HAP-1 (cell line): Measurements from ENCODE around the gene ACTN1.

Experiments used
- DNase-seq, 2 experiments: peaks; one replicate each; pipeline ENCODE4 v3.0.0-alpha.2; 2016 to 2020; ENCODE audit warnings: low spot score in 2 of 2
- H3K27me3 ChIP-seq: fragments of 250-450 bp; sonication (Bioruptor Pico); 2 replicates; pipeline ENCODE4 v1.5.1; 2020; ENCODE audit warnings: low read depth, mild to moderate bottlenecking, moderate library complexity
- H3K36me3 ChIP-seq: fragments of 250-450 bp; sonication (Bioruptor Pico); replicated peaks from 2 replicates; pipeline ENCODE4 v1.5.1; 2020; ENCODE audit warnings: mild to moderate bottlenecking
- H3K4me1 ChIP-seq: fragments of 250-450 bp; sonication (Bioruptor Pico); 2 replicates; pipeline ENCODE4 v1.5.1; 2020; ENCODE audit warnings: mild to moderate bottlenecking
- H3K4me3 ChIP-seq: fragments of 250-450 bp; sonication (Bioruptor Pico); 2 replicates; pipeline ENCODE4 v1.5.1; 2020; ENCODE audit warnings: mild to moderate bottlenecking, moderate library complexity
- H3K9me3 ChIP-seq: fragments of 250-450 bp; sonication (Bioruptor Pico); 2 replicates; pipeline ENCODE4 v1.5.1; 2020; ENCODE audit warnings: mild to moderate bottlenecking, moderate library complexity
- in situ Hi-C: fragments of 300-500 bp; cut with MboI; formaldehyde crosslinking; loops from 3 replicates; pipeline ENCODE4 v1.14.3; 2020; ENCODE audit warnings: low sequenced_read_pairs, inconsistent platforms, mixed read lengths

Gene ACTN1

GRCh38 chr14:68891851-68892660 lies 87.0 kb downstream of the ACTN1 start:
- H3K9me3 ChIP-seq: no peaks in the 10 kb centered on the region
- no peaks in the 10 kb centered on the region for H3K27me3 ChIP-seq
- no peaks in the 10 kb centered on the region for H3K4me1 ChIP-seq
- in situ Hi-C loops: no loop called here
- H3K36me3 ChIP-seq: peaks cover 56% of the 10 kb centered on the region
- H3K4me3 ChIP-seq: no peak overlapping the region
- no peak for DNase-seq

- Histone ChIP-seq H3K36me3 (peaks cover 54% of the 10 kb centered on the region), H3K4me1 (no peaks in the 10 kb centered on the region), H3K9me3 (no peaks in the 10 kb centered on the region), H3K4me3 (no peak overlapping the region), H3K27me3 (no peaks in the 10 kb centered on the region)
- in situ Hi-C loops: no loop called here
- DNase-seq: no peak
Observed at GRCh38 chr14:68890173-68890931, 88.8 kb downstream of the ACTN1 start.

GRCh38 chr14:68888883-68889282 lies 90.2 kb downstream of the ACTN1 start:
- H3K36me3 ChIP-seq: peaks cover 58% of the 10 kb centered on the region
- no peaks in the 10 kb centered on the region for H3K4me1 ChIP-seq

GRCh38 chr14:68888025-68888850 lies 90.9 kb downstream of the ACTN1 start:
- Histone ChIP-seq H3K4me3 (no peak overlapping the region), H3K36me3 (peaks cover 61% of the 10 kb centered on the region), H3K27me3 (no peaks in the 10 kb centered on the region), H3K4me1 (no peaks in the 10 kb centered on the region), H3K9me3 (no peaks in the 10 kb centered on the region)
- in situ Hi-C loops: no loop called here
- no peak for DNase-seq

More at GRCh38 chr14:68888883-68889282, 90.2 kb downstream of the ACTN1 start:
- DNase-seq: no peak
- no peak overlapping the region for H3K4me3 ChIP-seq
- no peaks in the 10 kb centered on the region for H3K27me3 ChIP-seq
- in situ Hi-C loops: no loop called here
- no peaks in the 10 kb centered on the region for H3K9me3 ChIP-seq

GRCh38 chr14:68886109-68886434 lies 93.0 kb downstream of the ACTN1 start:
- Histone ChIP-seq H3K4me1 (no peaks in the 10 kb centered on the region), H3K9me3 (no peaks in the 10 kb centered on the region), H3K36me3 (peaks cover 60% of the 10 kb centered on the region), H3K27me3 (no peaks in the 10 kb centered on the region), H3K4me3 (no peak overlapping the region)
- no peak for DNase-seq
- in situ Hi-C loops: no loop called here

- H3K4me1 ChIP-seq: no peaks in the 10 kb centered on the region
- no peak for DNase-seq
- in situ Hi-C loops: no loop called here
- H3K27me3 ChIP-seq: no peaks in the 10 kb centered on the region
- H3K4me3 ChIP-seq: no peak overlapping the region
- H3K36me3 ChIP-seq: peaks cover 58% of the 10 kb centered on the region
- no peaks in the 10 kb centered on the region for H3K9me3 ChIP-seq
Observed at GRCh38 chr14:68885226-68886108, 93.6 kb downstream of the ACTN1 start.

- no peak for DNase-seq
- Histone ChIP-seq H3K9me3 (no peaks in the 10 kb centered on the region), H3K27me3 (no peaks in the 10 kb centered on the region), H3K4me3 (no peak overlapping the region), H3K36me3 (peaks cover 56% of the 10 kb centered on the region), H3K4me1 (no peaks in the 10 kb centered on the region)
- in situ Hi-C loops: no loop called here
Observed at GRCh38 chr14:68884031-68885030, 94.8 kb downstream of the ACTN1 start.

GRCh38 chr14:68882235-68882634 lies 96.9 kb downstream of the ACTN1 start:
- Histone ChIP-seq H3K36me3 (peaks cover 55% of the 10 kb centered on the region), H3K4me1 (no peaks in the 10 kb centered on the region), H3K4me3 (no peak overlapping the region), H3K27me3 (no peaks in the 10 kb centered on the region), H3K9me3 (no peaks in the 10 kb centered on the region)
- DNase-seq: no peak
- in situ Hi-C loops: no loop called here

GRCh38 chr14:68881396-68881795 lies 97.7 kb downstream of the ACTN1 start:
- in situ Hi-C loops: no loop called here
- no peaks in the 10 kb centered on the region for H3K4me1 ChIP-seq
- DNase-seq: no peak
- H3K36me3 ChIP-seq: peaks cover 63% of the 10 kb centered on the region
- no peaks in the 10 kb centered on the region for H3K9me3 ChIP-seq
- H3K27me3 ChIP-seq: no peaks in the 10 kb centered on the region
- H3K4me3 ChIP-seq: no peak overlapping the region

GRCh38 chr14:68880581-68881105 lies 98.5 kb downstream of the ACTN1 start:
- DNase-seq: no peak
- Histone ChIP-seq H3K9me3 (no peaks in the 10 kb centered on the region), H3K4me3 (no peak overlapping the region), H3K36me3 (peaks cover 69% of the 10 kb centered on the region), H3K27me3 (no peaks in the 10 kb centered on the region), H3K4me1 (no peaks in the 10 kb centered on the region)
- in situ Hi-C loops: no loop called here

- no peaks in the 10 kb centered on the region for H3K4me1 ChIP-seq
- H3K4me3 ChIP-seq: no peak overlapping the region
- no peaks in the 10 kb centered on the region for H3K27me3 ChIP-seq
- H3K36me3 ChIP-seq: peaks cover 75% of the 10 kb centered on the region
- in situ Hi-C loops: no loop called here
- no peak for DNase-seq
- no peaks in the 10 kb centered on the region for H3K9me3 ChIP-seq
Observed at GRCh38 chr14:68879841-68880575, 99.1 kb downstream of the ACTN1 start.
